GM18502 (cell line): Measurements from ENCODE around the gene BTN3A1.
A peak's percentile ranks its signal among the peaks of the same experiment; 100 is the strongest.
"Not testable (repeated sequence)": the region's sequence is repeated elsewhere in the genome, so short reads cannot be mapped to it uniquely, and the experiment has no call there.

ENCODE experiments used
- ATAC-seq: cut with Tn5 transposase; IDR thresholded peaks from one replicate; pipeline ENCODE4 v1.9.1; 2021; ENCODE audit warnings: mild to moderate bottlenecking; ENCODE audit not compliant: unreplicated experiment, poor library complexity

The BTN3A1 gene

DNA sequence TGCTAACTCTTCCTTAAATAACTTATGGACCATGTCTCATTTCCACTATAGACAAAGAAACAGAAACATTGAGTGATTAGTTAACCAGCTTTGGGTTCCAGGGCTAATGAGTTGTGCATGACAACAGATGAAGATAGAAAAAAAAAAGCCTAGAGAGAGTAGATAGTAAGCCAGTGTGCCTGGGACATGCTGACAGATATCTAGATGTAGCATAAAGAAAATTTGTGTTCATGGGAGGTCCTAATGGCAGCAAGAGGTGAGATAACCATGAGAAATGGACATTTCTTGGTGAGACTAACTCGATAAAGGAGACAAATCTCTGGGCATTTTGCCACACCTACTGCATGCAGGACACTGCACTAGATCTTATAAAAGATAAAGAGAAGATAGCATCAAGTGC lies 35.5 kb downstream of the BTN3A1 start:
- ATAC-seq = no peak

DNA sequence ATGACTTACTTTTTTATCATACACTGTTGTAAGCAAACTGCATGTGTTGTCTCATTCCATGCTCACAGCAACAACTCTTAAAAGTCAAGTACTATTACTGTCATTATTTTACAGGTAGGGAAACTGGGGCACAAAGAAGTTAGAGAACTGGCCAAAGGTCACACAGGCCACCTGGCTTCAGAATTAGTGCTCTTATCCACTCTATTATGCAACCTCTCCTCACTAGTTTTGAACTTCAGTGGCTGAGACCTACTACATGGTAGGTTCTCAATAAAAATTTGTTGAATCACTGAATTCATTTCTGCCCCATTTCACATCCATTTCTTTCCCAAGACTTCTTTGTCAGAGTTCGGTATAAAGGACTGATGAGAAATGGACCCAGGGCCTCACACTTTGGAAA lies 35.9 kb downstream of the BTN3A1 start:
- no peak for ATAC-seq

DNA sequence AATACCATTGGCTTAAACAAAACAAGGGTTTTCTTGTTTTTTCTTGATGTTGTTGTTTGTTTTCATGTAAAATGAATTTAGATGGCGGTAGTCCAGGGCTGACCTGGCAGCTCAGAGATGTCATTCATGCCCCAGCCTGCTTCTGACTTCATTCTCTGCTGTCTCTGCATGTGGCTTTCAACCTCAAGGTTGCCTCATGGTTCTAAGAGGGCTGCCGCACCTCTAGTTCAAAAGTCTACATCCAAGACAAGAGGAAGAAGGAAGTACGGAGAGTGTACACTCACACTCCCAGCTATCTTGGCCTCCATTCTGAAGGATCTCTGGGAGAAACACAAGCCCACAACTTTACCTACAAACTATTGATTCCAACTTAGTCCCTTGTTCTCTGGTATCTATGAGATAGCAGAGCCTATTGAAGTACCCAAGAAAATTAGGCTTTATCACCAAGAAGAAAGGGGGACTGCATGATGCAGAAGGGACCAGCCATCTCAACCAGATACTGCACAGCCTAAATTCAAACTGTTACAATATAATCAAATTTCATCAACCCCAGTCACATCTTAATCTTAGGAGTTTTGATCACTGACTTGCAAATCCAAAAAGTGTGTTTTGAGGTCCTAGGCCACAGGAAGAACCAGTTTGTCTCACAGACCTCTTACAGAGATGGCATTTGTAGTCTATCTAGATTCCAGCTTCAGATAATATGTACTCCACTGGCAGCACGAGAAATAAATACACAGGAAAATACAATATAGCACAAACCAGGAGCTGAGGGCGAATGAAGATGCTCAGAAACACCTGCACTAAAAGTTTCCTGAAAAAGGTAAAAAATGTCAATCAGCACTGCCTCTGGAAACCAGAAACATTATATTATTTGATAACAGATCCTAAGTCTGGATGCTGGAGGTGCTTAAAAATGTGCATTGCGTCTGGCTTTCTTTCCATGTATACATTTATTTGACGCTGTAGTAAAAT lies 37.4 kb downstream of the BTN3A1 start:
- ATAC-seq = no peak

DNA sequence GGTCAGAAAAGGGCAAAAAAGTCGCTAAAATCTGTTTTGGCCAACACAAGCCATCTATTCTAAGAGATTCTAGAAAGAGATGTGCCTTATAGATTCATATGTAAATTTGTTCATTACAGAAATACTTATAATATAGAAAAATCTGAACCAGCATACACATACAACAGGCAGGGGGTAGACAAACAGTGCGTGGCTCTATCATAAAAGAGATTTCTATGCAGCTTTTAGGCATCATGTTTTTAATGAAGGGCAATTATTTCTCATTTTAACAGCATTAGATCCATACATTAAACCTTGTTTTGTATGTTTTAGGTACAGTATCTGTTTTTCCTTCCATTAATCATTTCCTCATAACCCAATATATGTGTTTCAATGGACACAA lies 38.9 kb downstream of the BTN3A1 start:
- ATAC-seq = no peak

DNA sequence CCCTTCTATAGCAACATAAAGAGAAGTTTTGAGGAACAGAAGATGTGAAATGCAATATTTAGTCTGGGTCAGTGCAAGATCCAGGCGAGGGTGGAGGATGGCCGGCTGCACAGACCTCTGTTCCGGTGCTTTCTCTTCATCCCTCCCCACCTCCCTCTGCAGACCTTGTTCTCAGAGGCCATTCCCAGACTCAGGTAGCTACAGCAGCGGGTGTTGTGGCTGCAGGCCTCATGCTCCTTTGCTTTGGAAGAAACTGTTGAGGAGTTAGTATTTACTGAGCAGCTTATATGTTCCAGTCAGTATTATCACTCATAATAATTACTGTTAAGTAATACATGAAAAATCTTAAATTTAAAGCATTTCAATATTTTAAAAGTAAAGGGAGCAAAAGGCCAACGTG lies 39.9 kb downstream of the BTN3A1 start:
- ATAC-seq = no peak

DNA sequence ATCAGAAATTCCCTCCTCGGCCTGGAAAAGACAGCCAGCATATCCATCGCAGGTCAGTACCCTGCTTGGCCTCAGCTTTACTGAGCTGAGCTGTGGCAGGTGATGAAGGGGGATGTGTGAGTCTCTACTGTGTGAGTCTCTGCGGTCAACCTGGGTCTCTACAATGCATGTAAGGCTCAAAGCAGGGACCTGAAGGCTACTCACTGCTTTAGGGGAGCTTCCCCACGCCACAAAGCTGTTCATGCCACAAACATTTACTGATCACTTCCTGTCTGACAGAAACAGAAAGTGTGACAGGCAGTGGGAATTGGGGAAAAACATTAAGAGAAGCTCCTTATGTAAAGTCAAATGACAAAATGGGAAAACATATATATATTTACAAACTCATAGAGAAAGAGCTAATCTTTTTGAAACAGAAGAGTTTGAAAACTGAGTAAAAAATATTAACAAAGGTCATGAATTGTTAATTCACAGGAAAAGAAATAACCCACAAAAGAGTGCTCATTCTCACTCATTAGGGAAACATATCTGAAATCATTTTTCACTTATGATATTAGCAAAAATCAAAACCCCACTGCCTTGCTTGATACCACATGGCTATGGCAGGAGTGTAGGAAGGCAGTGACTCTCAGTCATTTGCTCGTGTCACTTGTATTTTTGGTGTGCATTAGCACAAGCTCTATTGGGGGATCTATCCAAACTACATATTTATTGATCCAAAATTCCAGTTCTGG lies 44.0 kb downstream of the BTN3A1 start:
- ATAC-seq = no peak

DNA sequence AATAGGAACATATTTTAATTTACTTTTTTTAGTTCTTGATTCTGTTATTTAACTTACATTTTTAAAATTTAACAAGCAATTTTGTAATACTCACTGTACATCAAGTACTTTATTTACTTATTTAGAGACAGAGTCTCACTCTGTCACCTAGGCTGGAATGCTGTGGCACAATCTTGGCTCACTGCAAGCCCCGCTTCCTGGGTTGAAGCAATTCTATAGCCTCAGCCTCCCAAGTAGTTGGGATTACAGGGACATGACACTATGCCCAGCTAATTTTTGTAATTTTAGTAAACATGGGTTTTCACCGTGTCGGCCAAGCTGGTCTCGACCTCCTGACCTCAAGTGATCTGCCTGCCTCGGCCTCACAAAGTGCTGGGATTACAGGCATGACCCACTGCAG lies 45.2 kb downstream of the BTN3A1 start:
- ATAC-seq = no peak

DNA sequence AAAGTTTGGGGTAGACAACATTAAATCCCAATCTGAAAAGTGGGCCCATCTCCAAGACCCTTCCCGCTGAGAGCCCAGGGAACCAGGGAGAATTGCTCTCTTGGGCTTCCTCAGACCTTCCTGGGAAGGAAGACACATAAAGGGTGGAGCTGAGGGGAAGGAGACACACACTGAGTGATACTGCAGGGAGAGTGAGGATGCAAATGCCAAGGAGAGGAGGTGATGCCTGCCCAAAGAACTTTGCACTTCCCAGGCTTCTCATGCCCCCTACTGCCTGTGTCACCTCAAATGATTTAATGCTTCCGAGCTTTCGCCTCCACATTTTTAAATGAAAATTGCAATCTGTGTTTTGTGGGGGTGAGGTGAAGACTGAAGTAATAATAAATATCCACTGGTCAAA lies 48.2 kb downstream of the BTN3A1 start:
- no peak for ATAC-seq

DNA sequence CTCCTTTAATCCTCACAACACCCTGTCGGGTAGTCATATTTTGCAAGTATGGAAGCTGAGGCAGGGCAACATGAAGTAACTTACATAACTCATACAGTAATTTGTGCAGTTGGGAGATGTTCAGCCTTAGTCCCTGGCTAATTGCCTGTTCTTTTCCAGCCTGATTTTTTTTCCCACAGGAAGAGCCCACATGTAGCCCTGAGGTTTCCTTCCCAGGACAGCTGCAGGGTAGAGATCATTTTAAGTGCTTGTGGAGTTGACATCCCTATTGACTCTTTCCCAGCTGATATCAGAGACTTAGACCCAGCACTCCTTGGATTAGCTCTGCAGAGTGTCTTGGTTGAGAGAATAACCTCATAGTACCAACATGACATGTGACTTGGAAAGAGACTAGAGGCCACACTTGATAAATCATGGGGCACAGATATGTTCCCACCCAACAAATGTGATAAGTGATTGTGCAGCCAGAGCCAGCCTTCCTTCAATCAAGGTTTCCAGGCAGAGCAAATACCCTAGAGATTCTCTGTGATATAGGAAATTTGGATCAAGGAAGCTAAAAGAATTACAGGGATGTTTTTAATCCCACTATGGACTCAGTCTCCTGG lies 50.7 kb downstream of the BTN3A1 start:
- ATAC-seq = no peak

DNA sequence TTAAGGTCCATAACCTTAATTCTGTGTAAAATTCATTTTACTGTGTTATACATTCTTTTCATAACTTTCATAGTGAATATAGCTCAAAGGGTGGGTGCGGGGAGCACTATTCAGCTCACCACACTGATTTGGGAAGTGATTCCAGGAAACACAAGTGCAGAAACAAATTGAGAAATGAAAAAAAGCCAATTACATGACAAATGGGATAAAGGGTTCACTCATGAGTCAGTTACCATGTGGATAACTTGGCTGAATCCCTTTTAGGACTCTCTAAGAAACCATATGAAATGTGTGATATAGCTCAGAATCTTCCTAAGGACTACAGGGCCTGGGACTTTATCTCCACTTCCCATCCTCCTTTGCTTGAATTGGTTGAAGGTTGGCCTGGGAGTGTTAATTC lies 52.6 kb downstream of the BTN3A1 start:
- no peak for ATAC-seq

DNA sequence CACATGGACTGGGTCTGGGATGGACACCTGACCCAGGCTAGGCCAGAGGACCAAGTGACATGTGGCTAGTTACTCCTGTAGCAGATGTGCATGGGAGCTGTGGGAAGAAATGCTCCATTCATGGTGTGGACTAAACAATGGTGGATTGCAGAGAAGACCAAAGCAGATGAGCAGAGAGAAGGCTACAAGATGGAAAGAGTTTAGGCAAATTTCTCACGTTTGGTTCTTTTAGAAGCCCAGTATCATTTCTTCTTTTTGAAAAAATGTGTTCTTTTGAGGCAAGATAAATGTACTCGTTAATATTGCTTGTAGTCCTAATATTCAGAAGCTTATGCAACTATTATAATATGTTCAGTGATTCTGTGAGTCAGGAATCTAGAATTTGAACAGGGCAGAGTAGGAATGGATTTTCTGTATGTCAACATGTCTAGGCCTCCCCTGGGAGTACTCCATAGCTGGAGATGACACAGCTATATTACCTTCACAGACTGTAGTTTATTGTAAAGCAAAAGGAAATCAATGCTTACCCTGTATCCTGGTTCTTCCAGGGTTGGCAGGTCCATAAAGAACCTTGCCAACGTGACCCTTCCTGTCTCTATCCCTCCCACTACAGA lies 53.4 kb downstream of the BTN3A1 start:
- no peak for ATAC-seq

DNA sequence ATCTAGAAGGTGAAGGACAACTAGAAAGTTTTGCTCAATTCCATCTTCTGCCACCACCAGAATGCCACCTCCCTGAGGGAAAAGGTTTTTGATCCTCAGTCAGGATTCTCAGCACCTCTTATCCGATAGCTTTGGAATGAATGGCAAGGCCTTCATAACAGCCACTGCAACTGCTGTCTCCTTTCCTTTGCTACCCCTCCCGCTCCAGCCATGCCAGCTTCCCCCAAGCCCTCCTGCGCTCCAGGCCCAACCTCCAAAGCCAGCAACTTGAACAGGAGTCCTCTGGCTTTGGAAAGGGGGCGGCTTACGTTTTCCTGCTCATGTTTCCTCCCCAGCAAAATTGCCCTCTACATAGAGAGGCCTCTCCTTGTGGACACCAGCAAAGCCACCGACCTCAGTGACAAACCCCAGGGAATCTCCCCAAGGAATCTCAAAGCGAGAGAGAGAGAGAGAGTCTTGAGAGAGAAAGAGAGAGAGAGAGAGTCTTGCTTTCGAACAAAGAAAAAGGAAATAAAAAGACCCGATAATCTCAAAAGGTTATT lies 55.3 kb downstream of the BTN3A1 start:
- peak; percentile 44 for ATAC-seq

DNA sequence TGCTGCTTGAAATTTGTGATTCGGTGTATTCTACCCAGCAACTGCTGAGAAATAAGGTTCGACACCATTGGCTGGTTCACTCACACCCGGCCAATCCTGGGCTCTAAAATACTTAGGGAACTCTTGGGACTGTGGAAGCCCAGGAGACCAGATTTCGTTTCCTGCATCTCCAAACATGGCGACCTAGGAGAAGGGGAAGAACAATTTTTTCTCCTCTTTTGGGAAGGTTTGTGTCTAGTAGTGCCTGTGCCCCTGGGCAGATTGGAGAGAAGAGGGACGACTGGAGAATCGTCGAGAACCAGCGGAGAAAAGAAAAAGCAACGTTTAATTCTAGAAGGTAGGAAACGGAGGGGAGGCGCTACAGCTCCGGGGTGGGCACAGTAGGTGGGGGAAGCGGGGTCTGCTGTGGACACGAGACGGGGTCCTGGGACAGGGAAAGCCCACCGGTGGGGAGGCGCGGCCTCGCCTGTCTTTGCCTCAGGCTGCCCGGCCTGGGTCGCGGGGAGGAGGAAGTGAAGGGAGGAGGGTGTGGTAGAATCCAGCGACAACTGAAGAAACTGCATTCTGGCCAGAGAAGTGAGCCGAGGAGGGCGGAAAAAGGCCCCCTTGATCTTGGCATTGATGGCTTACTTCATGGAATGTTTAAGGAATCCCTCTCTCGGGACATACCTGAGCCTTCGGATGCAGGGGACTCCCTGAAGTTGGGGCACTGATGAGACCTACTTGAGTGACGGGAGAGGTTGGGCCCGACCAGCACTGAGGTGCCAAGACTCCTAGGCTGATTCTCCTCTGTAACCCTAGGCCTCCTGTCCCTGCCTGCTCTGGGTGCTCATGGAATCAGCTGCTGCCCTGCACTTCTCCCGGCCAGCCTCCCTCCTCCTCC lies 56.0 kb downstream of the BTN3A1 start, which contains the start of gene BTN2A1:
BTN2A1 (plus strand) TSS at position 150 of the 883 bp plus-strand sequence; CDS start at position 832, 682 bp downstream.
- peak; percentile 98 for ATAC-seq

DNA sequence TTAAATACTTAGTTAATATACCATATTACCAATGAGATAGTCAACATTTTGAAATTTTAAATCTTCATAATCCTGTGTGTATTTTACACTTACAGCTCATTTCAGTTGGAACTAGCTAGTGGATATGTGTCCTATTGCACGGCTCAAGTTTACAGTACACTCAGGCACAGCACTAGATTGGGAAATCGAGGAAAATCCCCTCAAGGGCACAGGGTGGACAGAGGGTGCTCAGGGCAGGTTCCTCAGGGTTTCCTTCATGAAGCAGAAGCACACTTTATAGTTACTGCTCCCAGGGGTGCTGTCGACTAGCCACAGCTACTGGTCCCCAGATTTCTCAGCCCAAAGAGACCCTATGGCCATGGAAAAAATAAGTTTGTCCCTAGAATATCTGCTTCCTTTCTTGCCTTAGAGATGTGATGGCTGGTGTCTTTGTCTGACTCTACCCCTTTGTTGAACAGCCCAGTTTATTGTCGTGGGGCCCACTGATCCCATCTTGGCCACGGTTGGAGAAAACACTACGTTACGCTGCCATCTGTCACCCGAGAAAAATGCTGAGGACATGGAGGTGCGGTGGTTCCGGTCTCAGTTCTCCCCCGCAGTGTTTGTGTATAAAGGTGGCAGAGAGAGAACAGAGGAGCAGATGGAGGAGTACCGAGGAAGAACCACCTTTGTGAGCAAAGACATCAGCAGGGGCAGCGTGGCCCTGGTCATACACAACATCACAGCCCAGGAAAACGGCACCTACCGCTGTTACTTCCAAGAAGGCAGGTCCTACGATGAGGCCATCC lies 57.1 kb downstream of the BTN3A1 start:
- ATAC-seq = no peak

DNA sequence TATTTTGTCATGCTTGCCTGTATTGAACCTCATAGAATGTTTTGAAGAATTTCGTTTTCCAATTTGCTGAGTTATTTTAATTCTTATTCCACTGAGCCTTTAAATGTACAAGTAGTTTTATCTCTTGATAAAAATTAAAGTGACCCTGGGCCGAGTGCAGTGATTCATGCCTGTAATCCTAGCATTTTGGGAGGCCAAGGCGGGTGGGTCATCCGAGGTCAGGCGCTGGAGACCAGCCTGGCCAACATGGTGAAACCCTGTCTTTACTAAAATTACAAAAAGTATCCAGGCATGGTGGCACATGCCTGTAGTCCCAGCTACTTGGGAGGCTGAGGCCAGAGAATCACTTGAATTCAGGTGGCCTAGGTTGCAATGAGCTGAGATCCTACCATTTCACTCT lies 59.3 kb downstream of the BTN3A1 start:
- not testable (repeated sequence) for ATAC-seq

DNA sequence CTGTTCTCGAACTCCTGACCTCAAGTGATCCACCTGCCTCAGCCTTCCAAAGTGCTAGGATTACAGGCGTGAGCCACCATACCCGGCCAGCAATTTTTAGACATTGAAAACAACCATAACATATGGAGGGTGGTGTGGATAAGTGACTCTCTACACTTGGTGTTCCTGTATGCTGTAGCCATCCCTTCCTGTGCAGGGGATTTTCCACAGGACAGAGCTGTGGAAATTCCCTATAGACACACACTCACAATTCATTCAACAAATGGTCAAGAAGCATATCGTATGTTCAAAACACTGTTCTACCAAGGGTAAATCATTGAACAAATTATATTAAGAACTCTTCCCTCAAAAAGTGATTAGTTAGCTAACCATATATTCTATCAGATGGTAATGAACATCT lies 61.9 kb downstream of the BTN3A1 start:
- no peak for ATAC-seq

DNA sequence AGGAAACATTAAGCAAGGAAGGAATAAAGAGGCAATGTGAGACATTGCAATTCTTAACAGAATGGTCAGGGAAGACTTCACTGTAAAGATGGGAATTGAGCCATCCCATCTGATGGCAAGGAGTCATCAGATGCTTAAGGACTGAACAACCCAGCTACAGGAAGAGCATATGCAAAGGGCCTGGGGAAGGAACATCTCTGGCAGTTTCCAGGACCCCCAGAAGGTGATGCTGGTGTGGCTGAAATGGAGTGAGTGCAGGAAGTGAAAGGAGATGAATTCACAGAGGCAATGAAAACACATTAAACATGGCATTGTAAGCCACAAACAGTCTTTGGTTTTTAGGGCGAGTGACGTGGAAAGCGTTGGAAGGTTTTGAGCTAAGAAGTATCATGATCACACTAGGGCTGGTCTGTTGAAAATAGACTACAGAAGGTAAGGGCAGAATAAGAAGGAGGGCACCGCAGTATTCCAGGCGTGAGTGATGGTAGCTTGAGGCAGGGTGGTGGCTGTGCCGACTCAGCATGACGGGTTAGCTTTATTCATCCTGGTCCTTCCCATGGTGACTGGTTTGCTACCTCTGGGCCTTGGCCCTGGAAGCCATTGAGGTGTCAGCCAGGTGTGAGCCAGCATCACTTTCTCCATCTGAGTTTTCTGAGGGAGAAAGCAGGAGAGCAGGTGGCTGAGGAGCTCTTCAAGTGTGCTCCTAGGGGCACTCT lies 62.5 kb downstream of the BTN3A1 start:
- ATAC-seq = no peak
